Measurements from ENCODE around the gene FAM83G. TPM values are rescaled to one million over a fixed set of nuclear protein-coding genes. Genes with fewer than 3 reads are reported as not detected.

The FAM83G gene
- total and polyA plus RNA-seq, 2 experiments from 2014 or later = 14.7 to 25.4 TPM

- H3K36me3 ChIP-seq (replicated peaks; ENCODE audit: insufficient read depth, low read depth) = no peaks in the 10 kb centered on the region
- no peak overlapping the region for H3K4me3 ChIP-seq
- H3K79me2 ChIP-seq = no peaks in the 10 kb centered on the region
- no peaks in the 10 kb centered on the region for H3K27me3 ChIP-seq
- 84% methylated on average over 22 of the region's 22 CpGs for WGBS (ENCODE audit: low lambda C conversion rate, missing lambda C conversion rate)
- H3K27ac ChIP-seq = no peak overlapping the region
- H3K4me1 ChIP-seq (ENCODE audit: insufficient read depth) = peaks cover 7% of the 10 kb centered on the region
- H4K20me1 ChIP-seq (ENCODE audit: insufficient read depth, poor library complexity, severe bottlenecking) = no peaks in the 10 kb centered on the region
- TF ChIP-seq CTCF (IDR thresholded peaks at IDR 0.05; ENCODE audit: poor library complexity) (no peak), EZH2phosphoT487 (IDR thresholded peaks at IDR 0.05; ENCODE audit: low read depth, severe bottlenecking, unreplicated experiment) (no peak), EZH2 (IDR thresholded peaks at IDR 0.05; ENCODE audit: borderline replicate concordance) (no peak)
- H3K9me3 ChIP-seq (ENCODE audit: low read depth) = no peaks in the 10 kb centered on the region
- no peak overlapping the region for H3K4me2 ChIP-seq
- DNase-seq (ENCODE audit: low spot score) = peak; percentile 2
- no peak overlapping the region for H2AFZ ChIP-seq
- H3K9me2 ChIP-seq (replicated peaks; ENCODE audit: insufficient read depth) = no peaks in the 10 kb centered on the region
Measured at GRCh38 chr17:18959071-18959844, 45.3 kb downstream of the FAM83G start.

GRCh38 chr17:18958611-18959010 lies 46.0 kb downstream of the FAM83G start:
- no peak for TF ChIP-seq EZH2phosphoT487 (IDR thresholded peaks at IDR 0.05; ENCODE audit: low read depth, severe bottlenecking, unreplicated experiment)
- TF ChIP-seq EZH2 (IDR thresholded peaks at IDR 0.05; ENCODE audit: borderline replicate concordance) = no peak
- no peak for TF ChIP-seq CTCF (IDR thresholded peaks at IDR 0.05; ENCODE audit: poor library complexity)
- H3K36me3 ChIP-seq (replicated peaks; ENCODE audit: insufficient read depth, low read depth) = no peaks in the 10 kb centered on the region

GRCh38 chr17:18957831-18958230 lies 46.7 kb downstream of the FAM83G start:
- Histone ChIP-seq H2AFZ (no peak overlapping the region), H3K27ac (no peak overlapping the region), H3K4me3 (no peak overlapping the region), H3K36me3 (replicated peaks; ENCODE audit: insufficient read depth, low read depth) (no peaks in the 10 kb centered on the region), H3K4me1 (ENCODE audit: insufficient read depth) (peaks cover 1% of the 10 kb centered on the region), H3K9me3 (ENCODE audit: low read depth) (no peaks in the 10 kb centered on the region), H3K4me2 (no peak overlapping the region), H4K20me1 (ENCODE audit: insufficient read depth, poor library complexity, severe bottlenecking) (no peaks in the 10 kb centered on the region), H3K9me2 (replicated peaks; ENCODE audit: insufficient read depth) (no peaks in the 10 kb centered on the region), H3K79me2 (no peaks in the 10 kb centered on the region), H3K27me3 (no peaks in the 10 kb centered on the region)
- TF ChIP-seq CTCF (IDR thresholded peaks at IDR 0.05; ENCODE audit: poor library complexity) (no peak), EZH2 (IDR thresholded peaks at IDR 0.05; ENCODE audit: borderline replicate concordance) (no peak), EZH2phosphoT487 (IDR thresholded peaks at IDR 0.05; ENCODE audit: low read depth, severe bottlenecking, unreplicated experiment) (no peak)
- WGBS (ENCODE audit: low lambda C conversion rate, missing lambda C conversion rate) = 93% methylated on average over 4 of the region's 4 CpGs
- no peak for DNase-seq (ENCODE audit: low spot score)

More at GRCh38 chr17:18958611-18959010, 46.0 kb downstream of the FAM83G start:
- Histone ChIP-seq H3K9me3 (ENCODE audit: low read depth) (no peaks in the 10 kb centered on the region), H4K20me1 (ENCODE audit: insufficient read depth, poor library complexity, severe bottlenecking) (no peaks in the 10 kb centered on the region), H3K4me2 (no peak overlapping the region), H3K4me3 (no peak overlapping the region), H2AFZ (no peak overlapping the region), H3K4me1 (ENCODE audit: insufficient read depth) (peaks cover 7% of the 10 kb centered on the region), H3K27me3 (no peaks in the 10 kb centered on the region), H3K9me2 (replicated peaks; ENCODE audit: insufficient read depth) (no peaks in the 10 kb centered on the region), H3K27ac (no peak overlapping the region), H3K79me2 (no peaks in the 10 kb centered on the region)
- 92% methylated on average over 11 of the region's 11 CpGs for WGBS (ENCODE audit: low lambda C conversion rate, missing lambda C conversion rate)
- no peak for DNase-seq (ENCODE audit: low spot score)

Measured in hepatocyte (in vitro differentiated cells).